Measurements from ENCODE around the gene MEOX1.
"Not testable (repeated sequence)": the region's sequence is repeated elsewhere in the genome, so short reads cannot be mapped to it uniquely, and the experiment has no call there.

MEOX1 gene

DNA sequence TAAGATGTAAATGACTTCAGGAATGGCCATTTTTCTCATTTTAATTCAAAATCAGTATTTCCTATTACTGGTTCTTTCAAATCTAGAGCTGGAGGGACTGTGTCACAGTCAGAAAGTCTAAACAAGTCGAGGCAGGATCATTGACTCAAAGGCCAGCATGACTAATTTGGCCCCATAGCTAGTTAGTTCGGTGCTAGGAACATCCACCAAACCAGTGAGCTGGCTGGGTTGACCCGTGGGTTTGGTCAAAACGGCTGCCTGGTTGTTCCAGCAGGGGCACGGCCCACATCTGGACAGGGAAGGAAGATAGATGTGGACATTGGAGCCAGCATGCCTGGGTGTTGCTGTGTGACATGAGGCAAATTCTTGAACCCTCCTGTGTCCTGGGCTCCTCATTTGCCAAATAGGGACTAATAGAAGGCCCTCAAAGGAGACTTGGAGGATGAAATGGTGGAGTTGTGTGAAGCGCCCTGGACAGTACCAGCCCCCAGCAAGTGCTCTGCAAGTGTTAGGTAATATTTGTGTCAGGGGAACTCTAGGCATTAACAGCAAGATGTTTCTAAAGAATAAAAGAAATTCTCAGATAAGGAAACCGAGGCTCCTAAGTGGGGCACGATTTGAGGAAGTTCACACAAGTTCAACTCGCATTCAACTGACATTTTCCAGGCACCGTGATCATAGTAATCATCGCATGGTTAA is 46.2 kb downstream of the MEOX1 start:
- DNase-seq, result no peak

DNA sequence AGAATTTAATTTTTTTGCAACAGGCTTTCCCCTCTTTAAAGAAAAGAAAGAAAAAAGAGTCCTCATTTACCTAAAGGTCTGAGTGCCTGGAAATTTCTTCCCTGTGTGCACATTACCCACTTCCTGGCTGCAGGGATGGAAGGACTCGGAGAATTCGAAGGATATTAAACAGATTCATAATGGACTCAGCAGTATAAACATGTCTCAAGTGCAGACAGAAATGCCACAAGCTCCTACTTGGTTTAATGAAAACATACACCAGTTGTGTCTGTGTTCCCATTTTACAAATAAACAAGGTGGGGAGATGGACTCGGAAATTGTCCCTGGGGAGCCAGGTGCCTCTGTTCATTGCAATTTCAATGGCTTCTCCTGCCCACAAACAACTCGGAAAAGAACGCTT is 47.2 kb downstream of the MEOX1 start:
- DNase-seq, result no peak

DNA sequence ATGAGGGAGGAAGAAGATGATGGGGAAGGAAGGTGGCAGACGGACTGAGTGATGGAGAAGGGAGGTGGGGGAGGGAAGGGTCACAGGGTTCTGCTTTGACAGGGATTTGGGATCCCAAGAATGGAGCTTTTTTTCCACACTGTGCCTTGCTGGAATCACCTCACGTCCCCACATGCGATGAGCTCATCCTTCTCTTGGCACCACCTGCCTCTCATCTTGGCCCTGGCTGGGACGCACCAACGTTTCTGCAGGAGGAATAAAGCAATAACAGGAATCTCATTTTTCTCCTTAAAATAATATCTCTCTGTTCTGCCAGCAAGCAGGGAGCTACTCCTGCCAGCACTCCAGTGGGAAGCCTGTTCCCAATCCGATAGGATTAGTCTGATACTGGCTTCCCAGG is 47.8 kb downstream of the MEOX1 start:
- no peak for DNase-seq

DNA sequence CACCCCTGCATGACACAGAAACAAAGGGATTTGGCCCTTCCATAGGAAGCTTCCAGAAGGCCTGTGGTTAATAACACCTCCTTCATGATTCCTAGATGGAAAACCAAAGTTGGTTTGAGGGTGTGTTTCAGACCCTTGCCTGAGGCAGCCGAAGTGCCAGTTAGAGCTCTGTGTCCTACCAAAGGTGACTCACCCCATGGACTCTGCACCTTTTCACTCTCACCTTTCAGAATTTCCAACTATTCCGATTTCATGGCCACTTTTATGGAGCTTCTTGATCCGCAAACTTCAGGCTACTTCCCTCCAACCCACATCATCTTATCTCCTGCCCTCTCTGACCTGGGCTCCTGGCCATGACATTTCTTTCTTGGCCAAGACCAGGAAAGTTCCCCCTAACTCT is 49.2 kb downstream of the MEOX1 start:
- DNase-seq, result no peak

DNA sequence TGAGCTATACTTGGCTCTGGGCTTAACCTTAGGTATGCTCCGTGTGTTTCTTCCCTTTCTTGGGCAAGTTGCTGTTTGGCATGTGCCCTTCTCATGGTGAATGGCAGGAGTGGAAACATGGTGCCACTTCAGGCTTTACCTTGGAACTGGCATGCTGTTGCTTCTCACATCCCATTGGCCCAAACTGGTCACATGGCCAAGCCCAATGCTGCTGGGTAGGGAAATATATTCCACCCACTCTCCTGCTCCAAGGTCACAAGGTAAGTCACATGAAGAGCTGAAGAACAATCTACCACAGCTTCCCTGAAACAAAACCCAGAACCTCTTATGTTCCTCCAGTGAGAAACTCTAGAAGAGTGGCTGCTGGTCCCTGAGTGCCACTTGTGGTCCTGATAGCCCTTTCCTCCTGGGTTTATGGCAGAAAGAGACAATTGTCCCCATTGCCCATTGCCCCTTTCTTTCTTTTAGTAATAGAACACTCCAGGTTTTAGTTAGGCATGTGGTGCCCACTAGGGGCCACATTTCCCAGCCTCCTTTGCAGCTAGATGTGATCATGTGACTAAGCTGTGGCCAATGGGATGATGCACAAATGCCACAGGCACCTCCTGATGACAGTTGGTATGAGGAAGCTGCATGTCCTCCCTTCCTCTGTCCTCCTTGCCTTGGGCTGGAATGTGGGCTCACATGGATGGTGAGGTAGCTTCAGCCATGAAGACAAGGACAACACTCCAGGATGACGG is 50.3 kb downstream of the MEOX1 start:
- no peak for DNase-seq

DNA sequence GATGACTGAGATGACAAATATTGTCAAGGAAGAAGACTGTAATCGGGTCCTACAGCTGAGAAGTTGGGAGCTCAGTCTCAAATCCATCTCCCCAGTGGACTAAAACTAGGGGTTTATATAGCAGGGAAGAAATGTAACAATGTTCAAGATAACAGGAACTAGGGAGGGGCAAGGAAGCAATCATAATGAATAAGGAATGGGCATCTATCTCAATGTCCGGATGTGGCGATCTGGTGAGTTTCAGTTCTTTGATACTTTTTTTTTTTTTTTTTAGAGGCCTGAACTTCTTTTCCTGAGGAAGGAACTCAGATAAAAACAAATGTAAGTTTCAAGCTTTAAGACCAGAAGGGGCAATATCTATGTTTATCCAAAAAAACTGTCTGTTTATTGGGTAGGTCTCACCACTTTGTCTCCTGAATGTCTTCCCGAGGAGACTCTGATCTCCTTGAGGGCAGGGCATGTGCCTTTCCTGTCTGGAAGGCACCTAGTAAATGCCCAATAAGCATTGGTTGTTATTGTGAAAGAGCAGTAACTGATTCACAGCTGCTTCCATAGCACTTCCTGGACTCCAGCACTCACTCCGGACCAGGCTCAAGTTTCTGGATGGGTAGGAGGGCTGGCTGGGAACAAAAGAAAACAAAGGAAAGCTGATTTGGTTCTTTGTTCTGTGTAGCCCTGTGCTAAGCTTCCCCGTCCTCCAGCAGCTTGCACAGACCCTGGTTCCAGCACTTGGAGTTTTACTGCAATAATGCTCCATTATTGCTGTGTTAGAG is 51.9 kb downstream of the MEOX1 start:
- no peak for DNase-seq

DNA sequence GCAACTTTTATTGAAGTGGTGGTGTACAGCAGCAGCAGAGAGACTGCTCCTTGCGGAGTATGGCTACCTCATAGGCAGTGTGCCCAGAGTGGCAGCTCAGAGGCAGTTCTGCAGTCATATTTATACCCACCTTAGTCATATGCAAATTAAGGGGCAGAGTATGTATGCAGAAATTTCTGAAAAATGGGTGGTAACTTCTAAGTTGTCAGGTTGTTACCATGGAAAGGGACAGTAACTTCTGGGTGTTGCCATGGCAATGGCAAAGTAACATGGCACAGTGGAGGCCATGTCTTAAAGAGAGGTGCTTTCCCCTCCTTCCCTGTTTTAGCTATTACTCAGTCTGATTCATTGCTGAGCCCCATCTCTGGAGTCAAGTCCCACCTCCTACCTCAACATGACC is 53.4 kb downstream of the MEOX1 start:
- no peak for DNase-seq

DNA sequence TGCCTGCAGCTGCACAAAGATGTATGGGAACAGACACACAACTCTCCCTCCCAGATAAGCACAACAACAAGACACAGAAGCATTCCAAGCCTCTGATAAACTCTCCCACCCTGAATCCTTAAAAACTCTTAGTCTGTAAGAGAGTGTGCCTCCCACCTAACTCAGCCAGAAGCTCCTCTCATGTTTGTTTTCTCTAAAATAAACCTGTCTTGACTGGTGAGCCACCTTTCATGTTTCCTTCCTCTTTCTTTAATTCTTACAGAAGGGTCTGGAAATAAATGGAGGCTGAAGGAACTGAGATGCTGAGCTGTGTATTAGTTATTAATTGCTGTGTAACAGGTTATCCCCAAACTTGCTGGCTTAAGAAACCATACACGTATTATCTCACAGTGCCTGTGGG is 57.2 kb downstream of the MEOX1 start:
- DNase-seq, result no peak

DNA sequence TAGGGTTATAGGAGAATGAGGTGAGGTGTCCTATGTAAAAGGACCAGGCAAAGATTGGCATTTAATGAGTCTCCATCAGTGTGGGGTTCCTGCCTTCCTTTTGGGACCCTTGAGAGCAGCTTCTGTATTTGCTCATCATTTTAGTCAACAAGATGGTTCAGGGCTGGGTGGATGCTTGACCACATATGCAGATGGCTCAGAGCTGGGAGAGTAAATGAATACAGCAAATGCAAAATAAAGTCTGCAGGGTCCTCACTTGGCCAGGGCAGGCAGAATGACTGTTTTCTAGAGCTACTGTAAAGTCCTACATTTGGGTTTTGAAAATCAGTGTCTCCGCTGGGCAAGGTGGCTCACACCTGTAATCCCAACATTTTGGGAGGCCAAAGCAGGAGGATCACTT is 58.4 kb downstream of the MEOX1 start:
- DNase-seq, result no peak

DNA sequence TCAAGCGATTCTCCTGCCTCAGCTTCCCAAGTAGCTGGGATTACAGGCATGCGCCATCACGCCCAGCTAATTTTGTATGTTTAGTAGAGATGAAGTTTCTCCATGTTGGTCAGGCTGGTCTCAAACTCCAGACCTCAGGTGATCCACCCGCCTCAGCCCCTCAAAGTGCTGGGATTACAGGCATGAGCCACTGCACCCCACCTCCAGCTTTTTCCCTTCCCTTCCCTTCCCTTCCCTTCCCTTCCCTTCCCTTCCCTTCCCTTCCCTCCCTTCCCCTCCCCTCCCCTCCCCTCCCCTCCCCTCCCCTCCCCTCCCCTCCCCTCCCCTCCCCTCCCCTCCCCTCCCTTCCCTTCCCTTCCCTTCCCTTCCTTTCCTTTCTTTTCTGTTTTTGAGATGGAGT is 59.2 kb downstream of the MEOX1 start:
- DNase-seq, result not testable (repeated sequence)

DNA sequence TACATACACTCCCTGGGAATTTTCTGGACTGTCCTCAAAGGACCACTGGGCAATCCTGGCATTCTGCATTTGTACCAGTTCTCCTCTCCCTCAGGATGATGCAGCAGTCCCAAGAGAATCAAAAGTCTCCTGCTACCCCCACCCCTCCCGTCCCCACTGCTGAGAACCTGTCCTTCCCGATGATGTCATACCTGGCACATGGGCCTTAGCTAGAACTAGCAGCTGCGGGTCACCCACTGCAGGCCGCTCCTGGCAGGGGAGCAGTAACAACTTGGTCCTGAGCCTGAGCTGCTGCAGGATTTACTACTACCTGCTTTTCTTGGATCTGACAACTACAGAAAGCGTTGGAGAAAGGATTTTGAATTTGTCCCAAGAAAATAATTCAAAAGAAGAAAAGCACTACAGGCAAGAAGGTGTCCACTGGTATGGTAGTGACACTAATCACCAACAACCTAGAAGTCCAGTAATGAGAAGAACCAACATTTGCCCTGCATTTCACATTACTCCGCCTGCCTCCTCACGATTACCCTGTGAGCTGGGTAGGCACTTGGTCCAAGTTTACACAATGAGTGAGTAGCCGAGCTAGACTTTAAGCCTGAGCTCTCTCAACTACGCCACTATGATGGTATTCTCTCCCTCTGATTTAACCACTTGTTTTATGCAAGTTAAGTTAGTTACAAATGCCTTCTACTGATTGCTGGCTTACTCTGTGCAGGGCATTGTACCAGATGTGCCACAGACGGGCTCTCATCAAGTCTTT is 60.3 kb downstream of the MEOX1 start:
- DNase-seq, result no peak

DNA sequence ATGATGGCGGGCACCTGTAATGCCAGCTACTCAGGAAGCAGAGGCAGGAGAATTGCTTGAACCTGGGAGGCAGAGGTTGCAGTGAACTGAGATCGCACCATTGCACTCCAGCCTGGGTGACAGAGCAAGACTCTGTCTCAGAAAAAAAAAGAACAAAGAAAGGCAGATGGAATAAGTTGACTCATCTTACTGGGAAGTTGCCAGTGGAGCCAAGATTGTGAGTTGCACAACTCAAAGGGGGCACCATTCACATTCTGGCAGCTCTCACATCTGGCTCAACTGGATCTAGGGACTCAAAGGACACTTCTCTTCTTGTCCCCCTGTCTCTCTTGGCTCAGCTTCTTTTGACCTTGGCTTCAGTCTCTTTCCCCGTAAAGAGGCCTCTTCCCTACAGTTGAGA is 61.9 kb downstream of the MEOX1 start:
- DNase-seq, result no peak

DNA sequence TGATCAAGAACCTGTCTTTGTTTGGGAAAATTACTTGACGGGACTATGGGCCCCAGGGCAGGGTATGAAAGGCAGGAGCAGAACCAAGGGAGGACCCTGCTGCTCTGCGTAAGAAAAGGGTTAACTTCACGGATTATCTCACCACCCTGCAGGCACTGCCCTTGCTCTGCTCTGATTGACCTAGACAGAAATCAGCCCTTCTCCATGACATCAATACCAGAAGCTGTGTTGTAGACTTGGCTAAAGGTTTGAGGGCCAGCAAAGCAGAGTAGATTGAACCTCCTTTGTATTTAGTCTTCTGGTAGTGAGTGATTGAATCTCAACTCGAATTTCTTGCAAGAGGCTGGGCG is 62.7 kb downstream of the MEOX1 start:
- no peak for DNase-seq

DNA sequence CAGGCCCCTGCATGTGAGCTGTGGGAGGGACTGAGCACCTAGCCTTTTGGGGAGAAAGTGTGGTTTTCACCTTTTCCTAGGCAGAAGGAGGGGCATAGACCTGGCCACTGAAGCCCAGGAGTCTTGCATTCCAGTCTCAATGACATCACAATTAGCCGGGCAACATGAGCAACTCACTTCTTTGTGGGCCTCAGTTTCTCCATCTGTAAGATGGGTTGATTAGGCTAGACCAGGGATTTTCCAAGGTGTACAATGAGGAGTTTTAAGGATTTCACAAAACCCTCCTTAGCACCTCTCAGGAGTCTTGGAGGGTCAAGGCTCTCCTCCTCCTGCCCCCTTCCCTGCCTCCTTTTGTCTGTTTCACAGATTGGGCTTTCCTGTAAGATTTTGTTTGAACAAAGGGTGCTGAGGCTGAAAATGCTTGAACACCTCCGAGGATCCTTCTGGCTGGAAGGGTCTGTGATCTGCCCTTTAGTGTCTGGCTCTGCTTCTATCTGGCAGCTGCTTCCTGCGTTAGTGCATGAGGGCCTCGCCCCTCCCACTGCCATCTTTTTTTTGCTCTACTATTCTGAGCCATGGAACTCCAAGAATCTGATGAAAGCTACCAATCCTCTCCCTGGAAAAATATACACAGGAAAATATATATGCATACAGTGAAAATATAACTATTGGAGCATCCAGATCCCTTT is 63.2 kb downstream of the MEOX1 start:
- no peak for DNase-seq

DNA sequence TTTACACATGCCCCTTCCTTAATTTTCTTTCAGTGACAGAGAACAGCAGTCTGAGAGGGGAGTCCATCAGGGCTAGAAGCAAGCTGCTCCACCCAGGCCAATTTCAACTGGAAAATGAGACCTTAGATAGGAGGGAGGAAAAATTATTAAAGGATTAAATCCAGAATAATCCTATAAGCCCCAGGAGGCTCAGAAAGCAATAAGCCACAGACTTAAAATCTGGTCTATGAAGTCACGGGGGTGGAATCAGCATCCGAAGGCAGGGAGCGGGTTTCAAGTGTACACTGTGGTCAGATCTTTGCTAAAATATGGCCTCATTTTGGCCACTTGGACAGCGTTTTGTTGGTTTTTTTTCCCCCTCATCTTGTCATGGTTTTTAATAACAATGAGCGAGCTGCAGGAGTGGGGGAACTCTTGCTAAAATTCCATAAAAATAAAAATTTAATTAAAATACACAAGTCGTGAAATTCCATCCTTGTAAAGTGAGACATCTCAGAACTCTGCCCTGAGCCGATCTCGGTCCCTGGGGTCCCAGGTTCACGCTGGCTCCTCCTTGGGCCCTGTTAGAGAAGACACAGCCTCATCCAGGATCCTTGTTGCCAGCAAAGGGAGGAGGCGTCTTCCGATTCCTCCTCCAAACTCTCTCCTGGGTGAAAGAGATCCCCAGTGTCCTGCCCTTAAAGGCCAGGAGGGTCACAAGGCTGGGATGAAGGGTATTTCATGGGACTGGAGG is 63.9 kb downstream of the MEOX1 start:
- DNase-seq, result no peak

DNA sequence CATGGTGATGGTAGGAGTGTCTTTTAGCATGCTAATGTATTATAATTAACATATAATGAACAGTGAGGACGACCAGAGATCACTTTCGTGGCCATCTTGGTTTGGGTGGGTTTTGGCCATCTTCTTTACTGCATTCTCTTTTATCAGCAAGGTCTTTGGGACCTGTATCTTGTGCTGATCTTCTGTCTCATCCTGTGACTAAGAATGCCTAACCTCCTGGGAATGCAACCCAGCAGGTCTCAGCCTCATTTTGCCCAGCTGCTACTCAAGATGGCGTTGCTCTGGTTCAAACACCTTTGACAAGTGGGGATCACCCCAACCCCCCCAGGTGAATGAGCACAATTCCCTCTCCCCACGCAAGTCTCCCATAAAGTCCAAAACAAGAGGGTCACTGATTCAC is 66.3 kb downstream of the MEOX1 start:
- DNase-seq, result no peak

DNA sequence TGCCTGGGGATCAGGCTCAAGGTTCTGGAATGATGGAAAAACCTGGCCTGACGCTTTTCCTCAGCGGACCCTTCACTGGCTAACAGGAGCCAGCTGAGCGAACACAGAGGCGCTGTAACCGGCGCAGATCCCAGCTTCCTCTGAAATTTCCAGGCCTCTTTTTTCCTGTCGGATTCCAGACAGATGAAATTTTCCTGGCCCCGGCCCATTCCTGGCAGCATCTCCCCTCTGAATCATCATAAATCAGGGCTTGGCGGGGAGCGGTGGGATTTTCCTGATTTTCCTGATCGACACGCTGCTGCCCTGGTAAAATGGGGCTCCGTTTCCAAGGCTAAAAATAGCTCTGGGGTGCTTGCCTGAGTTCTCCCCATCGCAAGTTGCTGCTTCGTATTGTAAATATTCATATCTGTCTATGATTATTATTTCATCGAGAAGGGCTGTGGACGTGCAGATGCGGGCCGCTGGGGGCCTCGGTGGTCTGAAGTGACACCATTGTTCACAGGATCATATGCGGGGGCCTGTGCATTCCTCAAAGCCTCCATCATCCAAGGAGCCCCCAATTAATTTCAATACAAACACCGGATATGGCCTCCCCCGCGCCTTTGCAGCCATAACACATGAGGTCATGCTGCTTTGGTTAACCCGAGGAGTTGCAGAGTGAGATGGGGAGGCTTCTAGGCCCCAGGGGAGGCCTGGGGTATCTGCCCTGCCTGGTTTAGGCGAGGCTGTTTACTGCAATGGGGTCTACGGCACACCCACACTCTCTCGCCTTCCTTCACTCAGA is 69.8 kb downstream of the MEOX1 start:
- DNase-seq, result no peak

DNA sequence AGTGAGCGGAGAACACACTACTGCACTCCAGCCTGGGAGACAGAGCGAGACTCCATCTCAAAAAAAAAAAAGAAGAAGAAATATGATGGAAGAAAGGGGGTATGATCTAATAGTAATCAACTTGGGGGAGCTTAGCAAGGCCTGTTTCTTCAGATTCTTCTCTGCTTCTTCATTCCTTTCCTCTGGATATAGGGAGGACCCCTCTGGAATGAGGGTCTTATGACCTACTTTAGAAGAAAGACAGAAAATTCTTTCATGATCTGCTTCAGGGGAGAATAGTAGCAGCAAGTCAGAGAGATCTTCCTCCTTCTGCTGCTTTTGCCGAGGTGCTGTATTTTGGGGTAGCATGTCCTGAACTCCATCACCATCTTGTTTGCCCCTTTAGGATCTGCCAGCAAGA is 70.7 kb downstream of the MEOX1 start:
- DNase-seq, result no peak
